MG63 (cell line): ENCODE measurements around the gene TMEM263. TPM values are rescaled to one million over a fixed set of nuclear protein-coding genes. Genes with fewer than 3 reads are reported as not detected.

ENCODE experiments used
- DNase-seq: peaks from one replicate; pipeline ENCODE4 v3.0.0-alpha.2; 2020
- H3K27me3 ChIP-seq: fragments of 250-450 bp; sonication (Bioruptor Pico); 2 replicates; pipeline ENCODE4 v1.5.1; 2020; ENCODE audit warnings: mild to moderate bottlenecking, moderate library complexity
- H3K36me3 ChIP-seq: fragments of 250-450 bp; sonication (Bioruptor Pico); 2 replicates; pipeline ENCODE4 v1.5.1; 2020; ENCODE audit warnings: mild to moderate bottlenecking, moderate library complexity
- H3K4me3 ChIP-seq: fragments of 250-450 bp; sonication (Bioruptor Pico); 2 replicates; pipeline ENCODE4 v1.5.1; 2020; ENCODE audit warnings: mild to moderate bottlenecking, moderate library complexity
- H3K9me3 ChIP-seq: fragments of 250-450 bp; sonication (Bioruptor Pico); 2 replicates; pipeline ENCODE4 v1.5.1; 2020; ENCODE audit warnings: mild to moderate bottlenecking, moderate library complexity
- total RNA-seq: library from RNA; depleted of rRNA; stranded (reverse); fragments of >200 nt; shearing (Covaris generic); gene quantifications from 2 replicates; pipeline ENCODE4 v1.2.3, GENCODE V29; 2014; ENCODE audit warnings: low replicate concordance

The TMEM263 gene
- total RNA-seq, 1 experiment from 2014 or later = 32.9 TPM

GRCh38 chr12:106926657-106927056 is 29.1 kb upstream of the TMEM263 start:
- H3K4me3 ChIP-seq = no peak overlapping the region
- DNase-seq = no peak
- no peaks in the 10 kb centered on the region for H3K36me3 ChIP-seq
- no peaks in the 10 kb centered on the region for H3K9me3 ChIP-seq
- H3K27me3 ChIP-seq = peaks cover 7% of the 10 kb centered on the region; the same call in 1 of the 2 replicates

- H3K36me3 ChIP-seq = no peaks in the 10 kb centered on the region
- H3K9me3 ChIP-seq = no peaks in the 10 kb centered on the region
- no peak for DNase-seq
- no peaks in the 10 kb centered on the region for H3K27me3 ChIP-seq
- no peak overlapping the region for H3K4me3 ChIP-seq
Observed at GRCh38 chr12:106934277-106934676, 21.4 kb upstream of the TMEM263 start.

- Histone ChIP-seq H3K36me3 (no peaks in the 10 kb centered on the region), H3K4me3 (no peak overlapping the region), H3K9me3 (no peaks in the 10 kb centered on the region; the same call in 1 of the 2 replicates), H3K27me3 (no peaks in the 10 kb centered on the region)
- no peak for DNase-seq
Observed at GRCh38 chr12:106941481-106942156, 14.1 kb upstream of the TMEM263 start.

- no peak for DNase-seq
- Histone ChIP-seq H3K4me3 (no peak overlapping the region), H3K27me3 (no peaks in the 10 kb centered on the region), H3K36me3 (no peaks in the 10 kb centered on the region), H3K9me3 (no peaks in the 10 kb centered on the region; the same call in 1 of the 2 replicates)
Observed at GRCh38 chr12:106942775-106943174, 12.9 kb upstream of the TMEM263 start.

GRCh38 chr12:106945261-106945851 is 10.4 kb upstream of the TMEM263 start:
- Histone ChIP-seq H3K4me3 (no peak overlapping the region), H3K9me3 (no peaks in the 10 kb centered on the region; the same call in 1 of the 2 replicates), H3K27me3 (no peaks in the 10 kb centered on the region), H3K36me3 (no peaks in the 10 kb centered on the region)
- no peak for DNase-seq

- no peak overlapping the region for H3K4me3 ChIP-seq
- H3K36me3 ChIP-seq = no peaks in the 10 kb centered on the region
- no peaks in the 10 kb centered on the region; the same call in 1 of the 2 replicates for H3K9me3 ChIP-seq
- DNase-seq = no peak
- H3K27me3 ChIP-seq = no peaks in the 10 kb centered on the region
Observed at GRCh38 chr12:106947461-106947860, 8.2 kb upstream of the TMEM263 start.

- no peak for DNase-seq
- Histone ChIP-seq H3K9me3 (no peaks in the 10 kb centered on the region), H3K27me3 (no peaks in the 10 kb centered on the region)
Observed at GRCh38 chr12:106950591-106950990, 5.1 kb upstream of the TMEM263 start.

GRCh38 chr12:106953352-106954250 is 2.1 kb upstream of the TMEM263 start:
- Histone ChIP-seq H3K36me3 (peaks cover 4% of the 10 kb centered on the region; the same call in 1 of the 2 replicates), H3K9me3 (no peaks in the 10 kb centered on the region), H3K4me3 (peak overlapping the region; percentile 86), H3K27me3 (no peaks in the 10 kb centered on the region)
- peak; percentile 35 for DNase-seq

More at GRCh38 chr12:106950591-106950990, 5.1 kb upstream of the TMEM263 start:
- no peak overlapping the region for H3K4me3 ChIP-seq
- H3K36me3 ChIP-seq = no peaks in the 10 kb centered on the region

GRCh38 chr12:106954462-106955376 is 988 bp upstream of the TMEM263 start:
- H3K36me3 ChIP-seq = peaks cover 15% of the 10 kb centered on the region
- no peaks in the 10 kb centered on the region for H3K9me3 ChIP-seq
- H3K4me3 ChIP-seq = peak overlapping the region; percentile 86
- no peaks in the 10 kb centered on the region for H3K27me3 ChIP-seq
- DNase-seq = peak; percentile 53

- Histone ChIP-seq H3K4me3 (peak overlapping the region; percentile 86), H3K9me3 (no peaks in the 10 kb centered on the region), H3K27me3 (no peaks in the 10 kb centered on the region), H3K36me3 (peaks cover 16% of the 10 kb centered on the region)
- peak; percentile 68 for DNase-seq
Observed at GRCh38 chr12:106956048-106956578, 406 bp downstream of the TMEM263 start.

GRCh38 chr12:106957583-106957982 is 1.9 kb downstream of the TMEM263 start:
- Histone ChIP-seq H3K4me3 (peak overlapping the region; percentile 86), H3K27me3 (no peaks in the 10 kb centered on the region)
- no peak for DNase-seq

GRCh38 chr12:106960443-106960842 is 4.7 kb downstream of the TMEM263 start:
- peaks cover 36% of the 10 kb centered on the region for H3K36me3 ChIP-seq

More at GRCh38 chr12:106957583-106957982, 1.9 kb downstream of the TMEM263 start:
- Histone ChIP-seq H3K9me3 (no peaks in the 10 kb centered on the region), H3K36me3 (peaks cover 21% of the 10 kb centered on the region)

GRCh38 chr12:106962286-106962685 is 6.6 kb downstream of the TMEM263 start:
- DNase-seq = no peak
- Histone ChIP-seq H3K36me3 (peaks cover 47% of the 10 kb centered on the region), H3K27me3 (no peaks in the 10 kb centered on the region), H3K9me3 (no peaks in the 10 kb centered on the region), H3K4me3 (no peak overlapping the region)

More at GRCh38 chr12:106960443-106960842, 4.7 kb downstream of the TMEM263 start:
- DNase-seq = no peak
- H3K4me3 ChIP-seq = no peak overlapping the region
- H3K9me3 ChIP-seq = no peaks in the 10 kb centered on the region
- H3K27me3 ChIP-seq = no peaks in the 10 kb centered on the region

- Histone ChIP-seq H3K36me3 (peaks cover 46% of the 10 kb centered on the region), H3K4me3 (no peak overlapping the region), H3K27me3 (no peaks in the 10 kb centered on the region), H3K9me3 (no peaks in the 10 kb centered on the region)
- DNase-seq = no peak
Observed at GRCh38 chr12:106964526-106964925, 8.8 kb downstream of the TMEM263 start.

- H3K36me3 ChIP-seq = peaks cover 65% of the 10 kb centered on the region
- no peaks in the 10 kb centered on the region for H3K9me3 ChIP-seq
- no peak overlapping the region for H3K4me3 ChIP-seq
- no peak for DNase-seq
- H3K27me3 ChIP-seq = no peaks in the 10 kb centered on the region
Observed at GRCh38 chr12:106971065-106971464, 15.4 kb downstream of the TMEM263 start.

GRCh38 chr12:106973545-106973944 is 17.8 kb downstream of the TMEM263 start:
- DNase-seq = no peak
- H3K9me3 ChIP-seq = no peaks in the 10 kb centered on the region
- peaks cover 57% of the 10 kb centered on the region for H3K36me3 ChIP-seq
- no peaks in the 10 kb centered on the region for H3K27me3 ChIP-seq
- no peak overlapping the region for H3K4me3 ChIP-seq
